IMR-90 (cell line): ENCODE results near the gene SURF2. TPM values are rescaled to one million over a fixed set of nuclear protein-coding genes. Genes with fewer than 3 reads are reported as not detected.
A peak's percentile ranks its signal among the peaks of the same experiment; 100 is the strongest.

Source experiments
- ATAC-seq: fragments of 200-7000 bp; cut with Tn5 transposase; 2 replicates; pipeline ENCODE4 v1.9.1; 2020; ENCODE audit warnings: low read depth, mild to moderate bottlenecking, moderate library complexity
- BruUV-seq: library from RNA; stranded (reverse); fragments of 400-500 nt; replicated peaks from 2 replicates; lab custom pipeline; 2021; lab: Mats Ljungman, UMichigan
- CTCF ChIA-PET: fragments of 300-600 bp; formaldehyde crosslinking; extraction: SDS; loops from one replicate; lab custom pipeline; 2021; ENCODE audit warnings: antibody characterized with exemption; lab: Yijun Ruan, JAX
- POLR2A ChIA-PET: fragments of 300-600 bp; sonication (Branson Sonifier 250); formaldehyde crosslinking; loops from one replicate; lab custom pipeline; 2022; ENCODE audit warnings: antibody characterized with exemption; ENCODE audit not compliant: unreplicated experiment; lab: Charles Lee
- DNase-seq: peaks from one replicate; pipeline ENCODE4 v3.0.0; 2013
- H2AFZ ChIP-seq: replicated peaks from 2 replicates; pipeline ENCODE3; 2013; ENCODE audit warnings: low read length, mild to moderate bottlenecking; ENCODE audit not compliant: poor library complexity
- H2AK5ac ChIP-seq: 2 replicates; pipeline ENCODE4 v1.6.1; 2013; ENCODE audit warnings: low read depth, low read length, inconsistent platforms
- H2AK9ac ChIP-seq: replicated peaks from 2 replicates; pipeline ENCODE3; 2013; ENCODE audit warnings: mild to moderate bottlenecking, low read depth, low read length, moderate library complexity; ENCODE audit not compliant: poor library complexity
- H2BK120ac ChIP-seq: 2 replicates; pipeline ENCODE4 v1.6.1; 2013; ENCODE audit warnings: low read depth, low read length, inconsistent platforms
- H2BK15ac ChIP-seq: 3 replicates; pipeline ENCODE4 v1.6.1; 2013; ENCODE audit warnings: low read depth, low read length, inconsistent platforms
- H2BK20ac ChIP-seq: 2 replicates; pipeline ENCODE4 v1.6.1; 2013; ENCODE audit warnings: low read depth, mild to moderate bottlenecking, inconsistent platforms, low read length, moderate library complexity
- H2BK5ac ChIP-seq: 2 replicates; pipeline ENCODE4 v1.6.1; 2013; ENCODE audit warnings: mild to moderate bottlenecking, low read depth, low read length, inconsistent platforms; ENCODE audit not compliant: poor library complexity, severe bottlenecking
- H3K14ac ChIP-seq: replicated peaks from 2 replicates; pipeline ENCODE4 v1.6.1; 2013; ENCODE audit warnings: low read depth, low read length, inconsistent platforms
- H3K18ac ChIP-seq: 2 replicates; pipeline ENCODE4 v1.6.1; 2013; ENCODE audit warnings: low read depth, low read length, control low read depth
- H3K23ac ChIP-seq: 2 replicates; pipeline ENCODE4 v1.6.1; 2013; ENCODE audit warnings: low read depth, low read length, inconsistent platforms
- H3K27ac ChIP-seq: 2 replicates; pipeline ENCODE4 v1.5.1; 2013; ENCODE audit warnings: mild to moderate bottlenecking, control low read depth, low read length; ENCODE audit not compliant: insufficient read depth
- H3K27me3 ChIP-seq: 2 replicates; pipeline ENCODE4 v1.6.1; 2013; ENCODE audit warnings: low read length; ENCODE audit not compliant: control insufficient read depth, insufficient read depth
- H3K36me3 ChIP-seq: 2 replicates; pipeline ENCODE4 v1.6.1; 2013; ENCODE audit warnings: low read length, mixed read lengths; ENCODE audit not compliant: control insufficient read depth, insufficient read depth
- H3K4ac ChIP-seq: 2 replicates; pipeline ENCODE4 v1.6.1; 2013; ENCODE audit warnings: low read depth, low read length, inconsistent platforms
- H3K4me1 ChIP-seq: 2 replicates; pipeline ENCODE4 v1.6.1; 2013; ENCODE audit warnings: low read length, mixed read lengths; ENCODE audit not compliant: control insufficient read depth, insufficient read depth
- H3K4me2 ChIP-seq: 2 replicates; pipeline ENCODE4 v1.6.1; 2013; ENCODE audit warnings: low read depth, mild to moderate bottlenecking, control low read depth, low read length, moderate library complexity
- H3K4me3 ChIP-seq: 2 replicates; pipeline ENCODE4 v1.5.1; 2013; ENCODE audit warnings: low read depth, mild to moderate bottlenecking, control low read depth, low read length, moderate library complexity; ENCODE audit not compliant: insufficient read depth
- H3K56ac ChIP-seq: 2 replicates; pipeline ENCODE4 v1.6.1; 2013; ENCODE audit warnings: low read length, inconsistent platforms; ENCODE audit not compliant: insufficient read depth; ENCODE audit errors: extremely low read depth
- H3K79me1 ChIP-seq, 2 experiments: 2 replicates each; pipeline ENCODE4 v1.6.1; 2013; ENCODE audit warnings: low read length in 2 of 2, inconsistent platforms in 1 of 2, low read depth in 1 of 2
- H3K9ac ChIP-seq: 2 replicates; pipeline ENCODE4 v1.6.1; 2013; ENCODE audit warnings: low read depth, low read length, control low read depth
- H3K9me1 ChIP-seq: 2 replicates; pipeline ENCODE4 v1.6.1; 2013; ENCODE audit warnings: low read length, inconsistent platforms; ENCODE audit not compliant: insufficient read depth
- H3K9me3 ChIP-seq: 2 replicates; pipeline ENCODE4 v1.6.1; 2013; ENCODE audit warnings: low read length; ENCODE audit not compliant: control insufficient read depth, insufficient read depth
- H4K20me1 ChIP-seq: 2 replicates; pipeline ENCODE4 v1.6.1; 2013; ENCODE audit warnings: low read length, inconsistent platforms; ENCODE audit not compliant: insufficient read depth
- H4K5ac ChIP-seq: 2 replicates; pipeline ENCODE4 v1.6.1; 2013; ENCODE audit warnings: mild to moderate bottlenecking, low read depth, low read length, control low read depth
- H4K8ac ChIP-seq, 2 experiments: 2 replicates each; pipeline ENCODE4 v1.6.1; 2013; ENCODE audit warnings: low read depth in 2 of 2, low read length in 2 of 2, control low read depth in 1 of 2, inconsistent platforms in 1 of 2
- H4K91ac ChIP-seq: 2 replicates; pipeline ENCODE4 v1.6.1; 2013; ENCODE audit warnings: low read depth, low read length, inconsistent platforms; ENCODE audit not compliant: insufficient read depth
- BHLHE40 ChIP-seq: fragments of 150-350 bp; IDR thresholded peaks from 2 replicates; pipeline ENCODE4 v1.6.1; 2016; ENCODE audit warnings: mild to moderate bottlenecking, low read depth, low read length
- CHD1 ChIP-seq: IDR thresholded peaks from 2 replicates; pipeline ENCODE4 v1.6.1; 2012; ENCODE audit warnings: low read depth, low read length, improper control_type of control experiment
- CTCF ChIP-seq: conservative IDR thresholded peaks from 2 replicates; pipeline ENCODE4 v1.5.1; 2012; ENCODE audit warnings: mild to moderate bottlenecking, low read depth, low read length, improper control_type of control experiment
- FOS ChIP-seq: fragments of 150-350 bp; IDR thresholded peaks from 2 replicates; pipeline ENCODE4 v1.6.1; 2016; ENCODE audit warnings: low read depth, low read length
- MAZ ChIP-seq: IDR thresholded peaks from 2 replicates; pipeline ENCODE4 v1.6.1; 2012; ENCODE audit warnings: low read depth, mild to moderate bottlenecking, low read length, improper control_type of control experiment, moderate library complexity, borderline replicate concordance
- NFE2L2 ChIP-seq: fragments of 150-350 bp; IDR thresholded peaks from 2 replicates; pipeline ENCODE4 v1.6.1; 2016; ENCODE audit warnings: low read depth, mild to moderate bottlenecking, low read length
- POLR2A ChIP-seq: IDR thresholded peaks from 2 replicates; pipeline ENCODE4 v1.6.1; 2012; ENCODE audit warnings: mild to moderate bottlenecking, low read depth, low read length
- RAD21 ChIP-seq: IDR thresholded peaks from 2 replicates; pipeline ENCODE4 v1.6.1; 2012; ENCODE audit warnings: low read length, improper control_type of control experiment
- RFX5 ChIP-seq: IDR thresholded peaks from 2 replicates; pipeline ENCODE4 v1.8.0; 2012; ENCODE audit warnings: low read depth, mild to moderate bottlenecking, low read length, moderate library complexity
- USF2 ChIP-seq: fragments of 150-350 bp; IDR thresholded peaks from 2 replicates; pipeline ENCODE4 v1.6.1; 2017; ENCODE audit warnings: mild to moderate bottlenecking, antibody characterized with exemption, low read length, low read depth
- WGBS, 2 experiments: methylation state at CpG; one replicate each; pipeline versions ENCODE4 v1.1.5 to v1.1.7; 2013; ENCODE audit warnings: missing lambda C conversion rate in 2 of 2; ENCODE audit not compliant: insufficient read length in 1 of 2; ENCODE audit errors: extremely low coverage in 2 of 2; 5-methylcytosine and 5-hydroxymethylcytosine counted together
- dilution Hi-C: fragments of 300-500 bp; cut with HindIII; formaldehyde crosslinking; loops from one replicate; pipeline ENCODE4 v1.14.3; 2018; ENCODE audit warnings: low sequenced_read_pairs; ENCODE audit not compliant: unreplicated experiment
- in situ Hi-C: fragments of 300-500 bp; cut with MboI; formaldehyde crosslinking; loops from 3 replicates; pipeline ENCODE4 v1.14.3; 2019; ENCODE audit warnings: low sequenced_read_pairs, inconsistent platforms, mixed read lengths
- intact Hi-C: fragments of 100-400 bp; cut with micrococcal nuclease; formaldehyde crosslinking; loops from 2 replicates; pipeline ENCODE4 v1.10.0; 2022
- polyA plus RNA-seq, 3 experiments: library from polyadenylated mRNA; depleted of rRNA; stranded (reverse); fragments of >200 nt; gene quantifications; 2 replicates each; pipeline ENCODE4 v1.2.3, GENCODE V29; 2012; ENCODE audit warnings: low replicate concordance in 1 of 3
- total RNA-seq: library from RNA; depleted of rRNA; stranded (reverse); fragments of >200 nt; gene quantifications from 2 replicates; pipeline ENCODE4 v1.2.3, GENCODE V29; 2012

Gene SURF2
- total and polyA plus RNA-seq, 2 of the 4 experiments (the other 2 are of a cell fraction), result 9.9 to 16.3 TPM

- Histone ChIP-seq H2AK5ac (no peak overlapping the region), H3K79me1 (no peaks in the 10 kb centered on the region), H3K14ac (no peak overlapping the region), H3K9me3 (no peaks in the 10 kb centered on the region), H2BK20ac (no peak overlapping the region), H3K23ac (no peak overlapping the region), H2BK120ac (no peak overlapping the region), H3K18ac (no peak overlapping the region), H3K4me2 (no peak overlapping the region), H3K56ac (no peak overlapping the region), H3K27me3 (peaks cover 36% of the 10 kb centered on the region), H3K9me1 (no peaks in the 10 kb centered on the region), H3K27ac (no peak overlapping the region), H2BK5ac (peak overlapping the region; percentile 26), H4K20me1 (no peaks in the 10 kb centered on the region), H3K4me3 (no peak overlapping the region), H3K4ac (no peak overlapping the region), H2AK9ac (no peak overlapping the region), H3K4me1 (no peaks in the 10 kb centered on the region), H4K91ac (no peak overlapping the region), H4K8ac (no peak overlapping the region), H3K36me3 (no peaks in the 10 kb centered on the region), H4K5ac (no peak overlapping the region), H3K9ac (no peak overlapping the region), H2BK15ac (no peak overlapping the region), H2AFZ (no peak overlapping the region)
- WGBS, 2 experiments, result 73% methylated on average over 2 of the region's 3 CpGs; no CpG with 5 or more reads in 1 of the 2 experiments
- DNase-seq (no peak), ATAC-seq (no peak)
- CTCF ChIA-PET, result no interaction called here
- intact Hi-C loops (no loop called here), dilution Hi-C loops (no loop called here), in situ Hi-C loops (no loop called here)
- BruUV-seq, result no TSS peak
- POLR2A ChIA-PET, result no interaction called here
- TF ChIP-seq NFE2L2, result no peak
- no peak for TF ChIP-seq BHLHE40
- TF ChIP-seq POLR2A, result no peak
- no peak for TF ChIP-seq FOS
- TF ChIP-seq RFX5, result no peak
- no peak for TF ChIP-seq CTCF
- TF ChIP-seq MAZ, result no peak
- no peak for TF ChIP-seq USF2
- no peak for TF ChIP-seq RAD21
- TF ChIP-seq CHD1, result no peak
Observed at GRCh38 chr9:133393399-133393798, 37.0 kb downstream of the SURF2 start.
